Kidney (tissue), 14 donors: ENCODE data around the gene XRCC3. TPM values are rescaled to one million over a fixed set of nuclear protein-coding genes. Genes with fewer than 3 reads are reported as not detected.
A peak's percentile ranks its signal among the peaks of the same experiment; 100 is the strongest.

Experiments used
- DNase-seq, 5 donors: peaks; one replicate each; pipeline ENCODE4 v3.0.0-alpha.2; 2013 to 2020
- FAIRE-seq: peaks from 2 replicates; lab custom pipeline; 2012; peaks lifted over from hg19 to GRCh38; lab: Jason Lieb, UNC
- H3K27ac ChIP-seq, 2 donors: one replicate each; pipeline ENCODE4 v1.7.0; 2013; ENCODE audit warnings: low read depth in 2 of 2, low read length in 2 of 2, inconsistent platforms in 1 of 2
- H3K27me3 ChIP-seq: one replicate; pipeline ENCODE4 v1.7.1; 2013; ENCODE audit warnings: low read length, inconsistent platforms; ENCODE audit not compliant: control insufficient read depth, insufficient read depth
- H3K36me3 ChIP-seq, 3 donors: one replicate each; pipeline versions ENCODE4 v1.7.0 to v1.7.1; 2013; ENCODE audit warnings: low read length in 3 of 3, control low read depth in 1 of 3, inconsistent platforms in 1 of 3; ENCODE audit not compliant: insufficient read depth in 3 of 3, control insufficient read depth in 2 of 3
- H3K4me1 ChIP-seq, 3 donors: one replicate each; pipeline versions ENCODE4 v1.7.0 to v1.7.1; 2013; ENCODE audit warnings: low read length in 3 of 3, inconsistent platforms in 1 of 3, low read depth in 1 of 3; ENCODE audit not compliant: control insufficient read depth in 2 of 3, insufficient read depth in 2 of 3
- H3K4me3 ChIP-seq, 3 donors: one replicate each; pipeline versions ENCODE4 v1.7.0 to v1.8.1; 2013; ENCODE audit warnings: low read length in 3 of 3, control low read depth in 1 of 3, inconsistent platforms in 1 of 3
- H3K9ac ChIP-seq, 3 donors: one replicate each; pipeline versions ENCODE4 v1.7.0 to v1.7.1; 2013; ENCODE audit warnings: low read length in 3 of 3, control low read depth in 1 of 3, inconsistent platforms in 1 of 3
- H3K9me3 ChIP-seq, 3 donors: one replicate each; pipeline versions ENCODE4 v1.7.0 to v1.7.1; 2013; ENCODE audit warnings: low read length in 3 of 3, control low read depth in 1 of 3, inconsistent platforms in 1 of 3; ENCODE audit not compliant: control insufficient read depth in 2 of 3, insufficient read depth in 1 of 3
- intact Hi-C: fragments of 100-400 bp; cut with DNase I; formaldehyde crosslinking; loops from one replicate; pipeline ENCODE4 v1.11.1; 2022
- polyA plus RNA-seq: library from polyadenylated mRNA; stranded (reverse); fragments of 350-450 nt; fragmentation: Illumina TruSeq; extraction: RNeasy Lipid Tissue Mini Kit (QIAGEN cat#74804); gene quantifications from one replicate; pipeline ENCODE4 v1.2.3, GENCODE V29; 2014; ENCODE audit warnings: low read depth, low replicate concordance; ENCODE audit not compliant: insufficient read depth
- total RNA-seq: library from RNA; stranded (reverse); fragmentation: NEBNext Ultra II Directional; extraction: Animal tissue kit (Norgen Biotek cat#: 25700); gene quantifications from one replicate; pipeline ENCODE4 v1.2.1, GENCODE V29; 2021
- TF ChIP-seq, protein P1 (sequence below): IDR thresholded peaks from 3 replicates; pipeline ENCODE4 v1.5.1; 2012; ENCODE audit warnings: mild to moderate bottlenecking, moderate library complexity, borderline replicate concordance; ENCODE audit not compliant: insufficient read depth; ENCODE audit errors: extremely low read depth
- donor health status: control.
- donor health status: control.
- donor health status: control.
- donor health status: control.
- donor health status: control.
- donor health status: DM: yes; HTN: yes; CAD: no.
- donor health status: Normal renal cell carcinoma (clear cell type).

The XRCC3 gene
- total and polyA plus RNA-seq, 2 donors from 2014 or later = 2.8 to 6.3 TPM

DNA sequence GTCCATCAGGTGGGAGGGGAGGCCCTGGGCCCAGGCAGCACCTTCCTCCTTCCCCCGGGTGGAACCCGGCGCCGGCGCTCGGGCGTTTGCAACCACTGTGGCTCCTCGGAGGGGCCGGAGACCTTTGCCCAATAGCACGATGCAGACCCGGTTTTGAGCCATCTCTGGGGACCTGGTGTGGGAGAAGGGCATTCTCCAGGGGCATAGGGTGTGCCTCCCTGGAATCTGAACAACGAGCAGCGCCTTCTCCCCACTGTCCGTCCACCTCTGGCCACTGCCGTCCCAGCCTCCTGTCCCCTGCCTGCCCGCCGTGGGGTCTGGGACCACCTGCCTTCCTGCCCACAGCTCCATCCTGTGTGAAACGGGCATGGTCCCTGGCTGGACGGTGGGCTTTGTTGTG, 12.9 kb upstream of the XRCC3 start:
- Histone ChIP-seq H3K4me1 (peaks cover 0 to 7% (median 0%) of the 10 kb centered on the region in 3 donors), H3K9ac (no peak overlapping the region), H3K27ac (no peak overlapping the region), H3K9me3 (no peaks in the 10 kb centered on the region), H3K36me3 (peaks cover 2 to 29% (median 4%) of the 10 kb centered on the region in 3 donors), H3K4me3 (no peak overlapping the region), H3K27me3 (no peaks in the 10 kb centered on the region)
- TF ChIP-seq, protein P1, sequence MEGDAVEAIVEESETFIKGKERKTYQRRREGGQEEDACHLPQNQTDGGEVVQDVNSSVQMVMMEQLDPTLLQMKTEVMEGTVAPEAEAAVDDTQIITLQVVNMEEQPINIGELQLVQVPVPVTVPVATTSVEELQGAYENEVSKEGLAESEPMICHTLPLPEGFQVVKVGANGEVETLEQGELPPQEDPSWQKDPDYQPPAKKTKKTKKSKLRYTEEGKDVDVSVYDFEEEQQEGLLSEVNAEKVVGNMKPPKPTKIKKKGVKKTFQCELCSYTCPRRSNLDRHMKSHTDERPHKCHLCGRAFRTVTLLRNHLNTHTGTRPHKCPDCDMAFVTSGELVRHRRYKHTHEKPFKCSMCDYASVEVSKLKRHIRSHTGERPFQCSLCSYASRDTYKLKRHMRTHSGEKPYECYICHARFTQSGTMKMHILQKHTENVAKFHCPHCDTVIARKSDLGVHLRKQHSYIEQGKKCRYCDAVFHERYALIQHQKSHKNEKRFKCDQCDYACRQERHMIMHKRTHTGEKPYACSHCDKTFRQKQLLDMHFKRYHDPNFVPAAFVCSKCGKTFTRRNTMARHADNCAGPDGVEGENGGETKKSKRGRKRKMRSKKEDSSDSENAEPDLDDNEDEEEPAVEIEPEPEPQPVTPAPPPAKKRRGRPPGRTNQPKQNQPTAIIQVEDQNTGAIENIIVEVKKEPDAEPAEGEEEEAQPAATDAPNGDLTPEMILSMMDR = no peak
- DNase-seq (peak in 1 of 5 donors; percentile 55), FAIRE-seq (no peak)
- intact Hi-C loops = no loop called here

DNA sequence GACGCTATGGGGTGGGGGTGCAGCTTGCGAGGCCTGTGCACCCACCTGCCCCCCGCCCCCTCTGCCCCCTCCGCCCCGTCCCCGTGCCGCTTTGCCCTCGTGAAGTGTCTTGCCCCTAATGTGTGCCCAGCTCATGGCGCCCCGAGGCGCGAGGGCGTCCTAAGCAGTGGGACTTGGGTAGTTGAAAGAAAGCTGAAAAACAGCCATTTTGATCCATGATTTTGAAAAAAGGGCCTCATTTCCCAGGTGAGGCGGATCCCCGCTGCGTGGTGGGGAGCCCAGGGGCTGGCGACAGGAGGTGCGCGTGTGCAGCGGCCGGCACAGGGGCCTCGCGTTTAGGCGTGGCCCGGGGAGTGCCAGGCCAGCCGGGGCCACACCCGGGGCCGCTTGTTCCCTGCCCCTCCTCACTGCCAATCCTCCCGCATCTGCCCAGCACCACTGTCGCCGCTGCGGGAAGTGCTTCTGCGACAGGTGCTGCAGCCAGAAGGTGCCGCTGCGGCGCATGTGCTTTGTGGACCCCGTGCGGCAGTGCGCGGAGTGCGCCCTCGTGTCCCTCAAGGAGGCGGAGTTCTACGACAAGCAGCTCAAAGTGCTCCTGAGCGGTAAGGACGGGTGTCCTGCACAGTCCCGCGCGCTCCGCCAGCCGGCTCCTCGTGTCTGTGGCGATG, 12.2 kb upstream of the XRCC3 start:
- no peaks in the 10 kb centered on the region for H3K27me3 ChIP-seq
- peaks cover 2 to 22% (median 4%) of the 10 kb centered on the region in 3 donors for H3K36me3 ChIP-seq
- peak; percentile 71 to 78 (median 74) for DNase-seq
- H3K9ac ChIP-seq = no peak overlapping the region
- H3K27ac ChIP-seq = no peak overlapping the region
- intact Hi-C loops = no loop called here
- no peak overlapping the region for H3K4me3 ChIP-seq
- no peaks in the 10 kb centered on the region for H3K9me3 ChIP-seq
- TF ChIP-seq, protein P1 = peak; percentile 7
- H3K4me1 ChIP-seq = peaks cover 0 to 7% (median 0%) of the 10 kb centered on the region in 3 donors
- no peak for FAIRE-seq

DNA sequence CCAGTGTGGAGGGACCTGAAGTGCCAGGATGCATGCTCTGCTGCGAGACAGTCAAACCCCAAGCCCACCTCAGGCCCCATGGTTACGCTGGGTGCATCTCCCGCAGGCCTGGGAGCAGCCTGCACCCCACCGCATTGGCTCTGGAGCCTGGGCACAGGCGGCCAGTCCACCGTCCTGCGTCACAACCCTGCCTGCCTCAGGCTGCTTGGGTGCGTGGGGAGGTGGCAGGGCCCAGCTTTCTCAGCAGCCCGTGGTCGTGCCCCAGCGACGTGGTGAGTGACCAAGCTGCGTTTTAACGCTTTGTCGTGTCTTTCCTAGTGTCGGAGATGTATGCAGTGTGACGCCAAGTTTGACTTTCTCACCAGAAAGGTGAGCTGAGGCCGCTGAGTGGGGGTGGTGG, 11.2 kb upstream of the XRCC3 start:
- no peak overlapping the region for H3K9ac ChIP-seq
- no peaks in the 10 kb centered on the region for H3K9me3 ChIP-seq
- H3K4me3 ChIP-seq = no peak overlapping the region
- peaks cover 0 to 7% (median 0%) of the 10 kb centered on the region in 3 donors for H3K4me1 ChIP-seq
- TF ChIP-seq, protein P1 = no peak
- H3K27me3 ChIP-seq = no peaks in the 10 kb centered on the region
- DNase-seq (no peak), FAIRE-seq (no peak)
- H3K27ac ChIP-seq = no peak overlapping the region
- intact Hi-C loops = no loop called here
- H3K36me3 ChIP-seq = peaks cover 2 to 22% (median 4%) of the 10 kb centered on the region in 3 donors
